HG02759 (cell line): ENCODE data around the gene BRIP1.

Experiments
- ATAC-seq: cut with Tn5 transposase; IDR thresholded peaks from one replicate; pipeline ENCODE4 v1.9.1; 2021; ENCODE audit warnings: mild to moderate bottlenecking, moderate library complexity; ENCODE audit not compliant: unreplicated experiment

BRIP1 gene

DNA sequence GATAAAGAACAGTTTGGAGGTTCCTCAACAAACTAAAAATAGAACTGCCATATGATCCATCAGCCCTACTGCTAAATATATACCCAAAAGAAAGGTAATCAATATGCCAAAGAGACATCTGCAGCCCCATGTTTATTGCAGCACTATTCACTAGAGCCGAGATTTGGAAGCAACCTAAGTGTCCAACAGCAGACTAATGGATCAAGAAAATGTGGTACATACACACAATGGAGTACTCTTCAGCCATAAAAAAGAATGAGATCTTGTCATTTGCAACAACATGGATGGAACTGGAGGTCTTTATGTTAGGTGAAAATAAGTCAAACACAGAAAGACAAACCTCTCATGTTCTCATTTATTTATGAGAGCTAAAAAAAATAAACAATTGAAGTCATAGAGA lies 223.5 kb downstream of the BRIP1 start:
- ATAC-seq = no peak

DNA sequence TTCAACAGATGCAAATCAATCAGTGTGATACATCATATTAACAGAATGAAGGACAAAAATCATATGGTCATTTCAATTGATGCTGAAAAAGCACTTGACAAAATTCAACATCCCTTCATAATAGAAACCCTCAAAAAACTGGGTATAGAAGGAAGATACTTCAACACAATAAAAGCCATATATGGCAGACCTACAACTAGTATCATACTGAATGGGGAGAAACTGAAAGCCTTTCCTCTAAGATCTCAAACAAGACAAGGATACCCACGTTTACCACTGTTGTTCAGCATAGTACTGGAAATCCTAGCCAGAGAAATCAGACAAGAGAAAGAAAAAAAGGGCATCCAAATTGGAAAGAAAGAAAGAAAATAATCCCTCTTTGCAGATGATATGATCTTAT lies 225.2 kb downstream of the BRIP1 start:
- no peak for ATAC-seq

DNA sequence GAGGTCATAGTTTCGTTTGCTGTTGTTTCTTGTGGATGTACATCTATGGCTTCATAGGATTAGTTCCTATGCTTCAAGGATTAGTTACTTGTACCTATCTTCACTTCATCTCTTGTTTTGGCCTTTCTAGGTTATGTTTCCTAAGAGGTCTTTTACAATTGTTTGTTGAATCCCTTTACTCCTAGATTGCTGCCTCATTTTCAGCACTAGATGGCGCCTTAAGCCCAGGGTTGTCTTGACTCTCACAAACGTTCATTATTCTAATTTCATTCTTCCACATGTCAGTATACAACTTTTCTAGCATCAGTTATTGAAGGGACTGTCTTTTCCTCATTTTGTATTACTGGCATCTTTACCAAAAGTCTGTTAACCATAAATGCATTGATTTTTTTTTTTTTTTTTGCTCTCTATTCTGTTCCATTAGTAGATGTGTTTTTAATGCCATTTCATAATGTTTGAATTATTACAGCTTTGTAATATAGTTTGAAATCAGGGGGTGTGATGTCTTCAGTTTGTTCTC lies 227.4 kb downstream of the BRIP1 start:
- ATAC-seq = no peak

DNA sequence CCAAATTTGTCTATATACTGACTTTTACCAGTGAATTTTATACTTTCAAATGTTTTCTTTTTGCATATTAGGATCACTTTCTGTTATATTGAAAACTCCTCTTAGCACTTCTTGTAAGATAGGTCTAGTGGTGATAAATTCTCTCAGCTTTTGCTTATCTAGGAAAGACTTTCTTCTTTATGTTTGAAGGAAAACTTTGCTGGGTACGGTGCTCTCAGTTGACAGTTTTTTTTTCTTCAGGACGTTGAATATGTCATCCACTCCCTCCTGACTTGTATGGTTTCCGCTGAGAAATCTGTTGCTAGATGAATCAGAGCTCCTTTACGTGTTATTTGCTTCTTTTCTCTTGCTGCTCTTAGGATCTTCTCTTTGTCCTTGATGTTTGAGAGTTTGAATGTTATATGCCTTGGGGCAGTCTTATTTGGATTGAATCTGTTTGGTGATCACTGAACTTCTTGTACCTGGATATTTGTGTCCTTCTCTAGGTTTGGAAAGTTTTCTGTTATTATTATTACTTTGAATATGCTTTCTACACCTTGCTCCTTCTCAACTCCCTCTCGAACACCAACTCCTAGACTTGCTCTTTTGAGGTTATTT lies 228.3 kb downstream of the BRIP1 start:
- ATAC-seq = no peak

- no peak for ATAC-seq
Observed at GRCh38 chr17:61634011-61634539, 229.3 kb downstream of the BRIP1 start.

DNA sequence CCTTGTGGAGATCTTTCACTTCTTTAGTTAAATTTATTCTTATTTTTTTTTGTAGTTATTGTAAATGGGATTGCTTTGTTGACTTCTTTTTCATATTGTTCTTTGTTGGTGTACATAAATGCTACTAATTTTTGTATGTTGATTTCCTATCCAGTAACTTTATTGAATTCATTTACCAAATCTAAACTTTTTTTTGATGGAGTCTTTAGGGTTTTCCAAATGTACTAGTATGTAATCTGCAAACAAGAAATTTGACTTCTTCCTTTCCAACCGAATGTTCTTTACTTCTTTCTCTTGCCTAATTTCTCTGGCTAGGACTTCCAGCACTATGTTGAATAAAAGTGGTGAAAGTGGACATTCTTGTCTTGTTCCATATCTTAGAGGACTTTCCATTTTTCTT lies 230.5 kb downstream of the BRIP1 start:
- no peak for ATAC-seq

- no peak for ATAC-seq
Observed at GRCh38 chr17:61631800-61632199, 231.5 kb downstream of the BRIP1 start.
